ENCODE data around the gene ESPN.

- no peak for TF ChIP-seq SNAI2 (CRISPR knock-in tag; IDR thresholded peaks at IDR 0.05)
- TF ChIP-seq OSR1 (CRISPR knock-in tag; IDR thresholded peaks at IDR 0.05) = no peak
- no peak for TF ChIP-seq ZNF8 (CRISPR knock-in tag; IDR thresholded peaks at IDR 0.05)
Measured at GRCh38 chr1:6467224-6467623, 42.6 kb downstream of the ESPN start.
